PC-9 (cell line): ENCODE results near the gene ULBP3.

Experiments used
- EZH2 ChIP-seq: fragments of 200-600 bp; sonication (generic); IDR thresholded peaks from 2 replicates; pipeline ENCODE4 v1.8.0; 2017; ENCODE audit warnings: antibody characterized with exemption, low read depth
- TF ChIP-seq, protein P1 (sequence below): fragments of 200-600 bp; sonication (generic); conservative IDR thresholded peaks from 2 replicates; pipeline ENCODE4 v1.6.1; 2017; ENCODE audit warnings: mixed run types, antibody characterized with exemption, mild to moderate bottlenecking, moderate library complexity

DNA sequence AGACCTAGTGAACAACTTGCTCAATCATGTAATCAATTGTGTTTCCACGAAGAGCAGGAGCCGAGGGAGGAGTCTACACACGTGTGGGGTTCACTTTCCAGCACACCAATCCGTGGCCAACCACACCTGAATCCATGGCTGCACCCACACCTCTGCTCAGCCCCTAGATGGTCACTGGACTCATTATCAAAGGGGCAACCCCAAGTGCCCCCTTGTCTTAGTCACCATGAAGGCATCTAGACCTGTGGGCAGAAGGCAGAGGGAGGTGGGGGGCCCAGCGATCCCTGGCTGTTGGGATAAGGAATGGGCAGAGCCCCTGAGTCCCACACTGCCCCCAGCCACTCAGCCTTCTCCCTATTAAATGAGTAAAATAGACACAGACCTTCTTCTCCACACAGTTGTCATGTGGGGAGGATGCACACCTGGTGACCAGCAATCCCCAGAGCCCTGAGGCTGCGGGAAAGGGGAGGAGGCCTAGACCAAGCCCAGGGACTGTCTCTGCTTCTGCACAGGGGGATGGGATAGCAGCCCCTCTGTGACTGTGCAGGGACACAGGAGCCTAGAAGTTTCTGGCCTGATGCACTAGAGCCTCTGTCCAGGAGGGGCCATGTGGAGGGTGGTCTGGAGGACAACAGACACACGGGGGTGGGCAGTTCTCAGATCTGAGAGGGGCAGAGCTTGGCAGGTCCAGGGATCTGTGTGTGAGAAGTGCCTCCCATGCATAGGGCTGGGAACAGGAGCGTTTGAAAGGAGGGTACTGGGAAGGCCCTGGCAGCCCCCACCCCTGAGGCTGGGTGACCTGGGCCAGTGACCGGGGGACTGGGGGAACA, 41.7 kb downstream of the ULBP3 start:
- TF ChIP-seq, protein P1, sequence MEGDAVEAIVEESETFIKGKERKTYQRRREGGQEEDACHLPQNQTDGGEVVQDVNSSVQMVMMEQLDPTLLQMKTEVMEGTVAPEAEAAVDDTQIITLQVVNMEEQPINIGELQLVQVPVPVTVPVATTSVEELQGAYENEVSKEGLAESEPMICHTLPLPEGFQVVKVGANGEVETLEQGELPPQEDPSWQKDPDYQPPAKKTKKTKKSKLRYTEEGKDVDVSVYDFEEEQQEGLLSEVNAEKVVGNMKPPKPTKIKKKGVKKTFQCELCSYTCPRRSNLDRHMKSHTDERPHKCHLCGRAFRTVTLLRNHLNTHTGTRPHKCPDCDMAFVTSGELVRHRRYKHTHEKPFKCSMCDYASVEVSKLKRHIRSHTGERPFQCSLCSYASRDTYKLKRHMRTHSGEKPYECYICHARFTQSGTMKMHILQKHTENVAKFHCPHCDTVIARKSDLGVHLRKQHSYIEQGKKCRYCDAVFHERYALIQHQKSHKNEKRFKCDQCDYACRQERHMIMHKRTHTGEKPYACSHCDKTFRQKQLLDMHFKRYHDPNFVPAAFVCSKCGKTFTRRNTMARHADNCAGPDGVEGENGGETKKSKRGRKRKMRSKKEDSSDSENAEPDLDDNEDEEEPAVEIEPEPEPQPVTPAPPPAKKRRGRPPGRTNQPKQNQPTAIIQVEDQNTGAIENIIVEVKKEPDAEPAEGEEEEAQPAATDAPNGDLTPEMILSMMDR: no peak
- no peak for TF ChIP-seq EZH2
